ENCODE data around the gene PRAMEF15. TPM values are rescaled to one million over a fixed set of nuclear protein-coding genes. Genes with fewer than 3 reads are reported as not detected.
"Not testable (repeated sequence)": the region's sequence is repeated elsewhere in the genome, so short reads cannot be mapped to it uniquely, and the experiment has no call there.

PRAMEF15 gene
- not detected for polyA plus RNA-seq (2012; ENCODE audit: low read depth, missing spikeins)

GRCh38 chr1:13315281-13315680 is at the start of gene PRAMEF15:
Gene PRAMEF15 (plus strand): TSS chr1:13315581. CDS start chr1:13318408, 2,827 bp downstream.
- DNase-seq (ENCODE audit: insufficient read length, low spot score); FAIRE-seq: not testable (repeated sequence)

- peak; percentile 61 for FAIRE-seq
- DNase-seq (ENCODE audit: insufficient read length, low spot score): not testable (repeated sequence)
Observed at GRCh38 chr1:13277016-13277415, 38.4 kb upstream of the PRAMEF15 start.

- DNase-seq (ENCODE audit: insufficient read length, low spot score); FAIRE-seq: not testable (repeated sequence)
Observed at GRCh38 chr1:13279617-13280016, 35.8 kb upstream of the PRAMEF15 start.

- not testable (repeated sequence) for DNase-seq (ENCODE audit: insufficient read length, low spot score); FAIRE-seq
Observed at GRCh38 chr1:13285037-13285436, 30.3 kb upstream of the PRAMEF15 start, which contains the start of gene PRAMEF8. Gene PRAMEF8 (minus strand): TSS chr1:13285137. CDS start chr1:13284091, 1,046 bp downstream.

- not testable (repeated sequence) for FAIRE-seq; DNase-seq (ENCODE audit: insufficient read length, low spot score)
Observed at GRCh38 chr1:13289030-13289429, 26.4 kb upstream of the PRAMEF15 start.

- not testable (repeated sequence) for FAIRE-seq
Observed at GRCh38 chr1:13297216-13297931, 18.0 kb upstream of the PRAMEF15 start.

GRCh38 chr1:13298699-13299098 is 16.7 kb upstream of the PRAMEF15 start:
- not testable (repeated sequence) for FAIRE-seq; DNase-seq (ENCODE audit: insufficient read length, low spot score)

More at GRCh38 chr1:13297216-13297931, 18.0 kb upstream of the PRAMEF15 start:
- not testable (repeated sequence) for DNase-seq (ENCODE audit: insufficient read length, low spot score)

GRCh38 chr1:13302197-13302596 is 13.2 kb upstream of the PRAMEF15 start:
- FAIRE-seq; DNase-seq (ENCODE audit: insufficient read length, low spot score): not testable (repeated sequence)

- FAIRE-seq: not testable (repeated sequence)
Observed at GRCh38 chr1:13303239-13303638, 12.1 kb upstream of the PRAMEF15 start, which contains the start of gene PRAMEF33. Gene PRAMEF33 (plus strand): TSS chr1:13303539. CDS start chr1:13305955, 2,416 bp downstream.

GRCh38 chr1:13342496-13342895 is 27.1 kb downstream of the PRAMEF15 start:
- not testable (repeated sequence) for DNase-seq (ENCODE audit: insufficient read length, low spot score); FAIRE-seq

More at GRCh38 chr1:13303239-13303638, 12.1 kb upstream of the PRAMEF15 start, which contains the start of gene PRAMEF33:
- not testable (repeated sequence) for DNase-seq (ENCODE audit: insufficient read length, low spot score)

GRCh38 chr1:13347034-13347433 is 31.7 kb downstream of the PRAMEF15 start, which contains the start of gene PRAMEF14:
Gene PRAMEF14 (minus strand): TSS chr1:13347134. CDS start chr1:13345314, 1,820 bp downstream.
- not testable (repeated sequence) for DNase-seq (ENCODE audit: insufficient read length, low spot score); FAIRE-seq

- FAIRE-seq; DNase-seq (ENCODE audit: insufficient read length, low spot score): not testable (repeated sequence)
Observed at GRCh38 chr1:13353476-13353875, 38.1 kb downstream of the PRAMEF15 start.

- peak; percentile 20 for FAIRE-seq
- DNase-seq (ENCODE audit: insufficient read length, low spot score): not testable (repeated sequence)
Observed at GRCh38 chr1:13354475-13354874, 39.1 kb downstream of the PRAMEF15 start.

GRCh38 chr1:13356774-13357173 is 41.4 kb downstream of the PRAMEF15 start:
- FAIRE-seq; DNase-seq (ENCODE audit: insufficient read length, low spot score): not testable (repeated sequence)

GRCh38 chr1:13362364-13362763 is 47.0 kb downstream of the PRAMEF15 start:
- FAIRE-seq; DNase-seq (ENCODE audit: insufficient read length, low spot score): not testable (repeated sequence)

GRCh38 chr1:13364928-13365327 is 49.5 kb downstream of the PRAMEF15 start:
- not testable (repeated sequence) for FAIRE-seq; DNase-seq (ENCODE audit: insufficient read length, low spot score)

- DNase-seq (ENCODE audit: insufficient read length, low spot score); FAIRE-seq: not testable (repeated sequence)
Observed at GRCh38 chr1:13366536-13366935, 51.2 kb downstream of the PRAMEF15 start.

GRCh38 chr1:13368544-13368943 is 53.2 kb downstream of the PRAMEF15 start:
- FAIRE-seq; DNase-seq (ENCODE audit: insufficient read length, low spot score): not testable (repeated sequence)
